NCI-H1105 (cell line): ENCODE measurements around the gene ZNF580.
A peak's percentile ranks its signal among the peaks of the same experiment; 100 is the strongest.

Source experiments
- DNase-seq: peaks from one replicate; lab custom pipeline; 2025; lab: John Stamatoyannopoulos, UW

Gene ZNF580, protein sequence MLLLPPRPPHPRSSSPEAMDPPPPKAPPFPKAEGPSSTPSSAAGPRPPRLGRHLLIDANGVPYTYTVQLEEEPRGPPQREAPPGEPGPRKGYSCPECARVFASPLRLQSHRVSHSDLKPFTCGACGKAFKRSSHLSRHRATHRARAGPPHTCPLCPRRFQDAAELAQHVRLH

DNA sequence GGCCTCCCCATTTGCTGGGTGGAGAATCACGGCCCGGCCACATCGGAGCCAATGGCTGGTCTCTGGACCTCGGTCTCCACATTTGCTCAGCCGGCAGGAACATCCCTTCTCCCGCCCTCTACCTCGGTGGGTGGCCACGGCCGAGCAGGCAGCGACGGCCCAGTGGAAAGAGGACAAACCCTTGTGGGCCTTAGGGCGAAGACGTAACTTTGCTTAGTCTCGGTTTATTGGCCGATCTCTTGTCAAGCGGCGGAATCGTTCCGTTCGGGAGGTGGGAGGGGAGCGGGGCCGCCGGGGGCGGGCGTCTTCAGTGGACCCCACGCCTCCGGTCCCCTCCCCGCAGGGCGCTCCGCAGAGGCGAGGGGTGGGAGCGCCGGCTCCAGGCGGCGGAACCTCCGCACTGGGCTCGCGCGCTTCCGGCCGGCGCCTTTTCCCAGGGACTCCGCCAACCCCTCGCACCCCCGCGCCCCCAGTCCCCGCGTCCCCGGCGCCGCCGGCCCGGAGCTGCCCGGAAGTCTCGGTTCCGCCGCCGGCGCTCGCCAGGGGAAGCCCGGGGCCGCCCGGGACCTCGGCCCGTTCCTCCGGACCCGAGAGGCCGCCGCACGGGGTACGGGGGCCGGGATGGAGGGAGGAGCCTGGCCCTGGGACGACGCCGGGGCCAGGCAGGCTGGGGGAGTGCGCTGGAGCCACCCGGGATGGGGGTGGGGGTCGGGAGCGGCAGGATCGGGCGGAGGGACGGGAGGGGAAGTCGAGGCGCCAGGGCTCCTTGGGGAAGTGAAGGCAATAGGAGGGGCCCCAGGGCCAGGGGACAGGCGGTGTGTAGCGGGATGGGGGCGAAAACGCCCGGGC is at the start of gene ZNF580:
ZNF580 (plus strand) TSS at position 426 of the 849 bp plus-strand sequence. CDS start 1,507 bp downstream, outside the sequence.
- DNase-seq, result peak; percentile 77

GRCh38 chr19:55591555-55591954 is 49.2 kb upstream of the ZNF580 start:
- no peak for DNase-seq

DNA sequence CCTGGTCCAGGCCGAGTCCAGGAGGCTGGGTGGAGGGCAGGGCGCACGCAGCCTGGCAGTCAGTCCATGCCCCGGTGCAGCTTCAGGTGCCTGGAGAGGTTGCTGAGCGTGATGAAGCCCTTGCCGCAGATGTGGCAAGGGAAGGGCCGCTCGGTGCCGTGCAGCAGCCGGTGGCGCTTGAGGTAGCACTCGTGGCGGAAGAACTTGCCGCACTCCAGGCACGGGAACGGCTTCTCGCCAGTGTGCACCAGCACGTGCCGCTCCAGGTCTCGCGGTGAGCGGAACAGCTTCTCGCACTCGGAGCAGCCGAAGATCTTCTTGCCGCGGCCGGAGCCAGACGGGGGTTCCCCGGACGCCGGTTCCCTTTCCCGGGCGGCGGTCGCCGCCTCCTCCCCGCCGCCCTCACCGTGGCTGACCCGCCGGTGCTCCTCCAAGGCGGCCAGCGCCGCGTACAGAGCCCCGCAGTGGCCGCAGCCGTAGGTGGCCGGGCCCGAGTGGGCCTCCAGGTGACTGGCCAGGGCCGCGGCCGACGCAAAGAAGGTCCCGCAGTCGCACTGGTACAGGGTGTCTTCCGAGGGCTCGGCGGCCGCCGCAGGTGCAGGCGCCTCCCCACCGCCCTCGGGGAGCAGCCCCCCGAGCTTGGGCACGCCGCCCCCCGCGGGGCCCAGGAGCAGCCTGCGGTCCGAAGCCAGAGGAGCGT is 48.3 kb upstream of the ZNF580 start:
- no peak for DNase-seq

- no peak for DNase-seq
Observed at GRCh38 chr19:55593096-55593772, 47.6 kb upstream of the ZNF580 start.

DNA sequence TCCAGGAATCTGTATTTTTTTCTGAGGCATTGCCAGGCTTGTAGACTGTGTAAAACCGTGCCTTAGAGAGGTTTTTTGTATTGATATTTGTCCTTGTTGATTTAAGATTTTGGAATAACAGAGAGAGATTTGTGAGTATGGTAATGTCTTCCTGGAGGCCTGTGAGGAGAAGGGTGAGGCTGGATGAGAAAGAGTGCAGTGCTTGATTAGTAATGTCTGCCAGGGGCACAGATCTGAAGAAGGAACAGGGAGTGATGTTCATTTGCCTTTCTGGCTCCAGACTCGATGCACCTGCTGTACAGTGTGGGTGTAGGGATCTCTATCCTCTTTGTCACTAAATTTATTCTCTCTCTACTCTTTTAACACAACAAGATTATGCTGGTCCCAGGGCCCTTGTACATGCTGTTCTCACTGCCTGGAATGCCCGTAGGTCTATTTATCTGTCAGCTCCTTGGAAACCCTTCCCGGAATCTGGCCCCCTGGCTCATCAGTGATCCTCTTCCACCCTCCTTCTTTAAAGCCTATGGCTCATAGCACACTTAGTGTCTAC is 45.7 kb upstream of the ZNF580 start:
- DNase-seq, result no peak

GRCh38 chr19:55596304-55596703 is 44.5 kb upstream of the ZNF580 start:
- no peak for DNase-seq

- no peak for DNase-seq
Observed at GRCh38 chr19:55597501-55597921, 43.3 kb upstream of the ZNF580 start.

GRCh38 chr19:55598034-55598433 is 42.8 kb upstream of the ZNF580 start:
- no peak for DNase-seq

DNA sequence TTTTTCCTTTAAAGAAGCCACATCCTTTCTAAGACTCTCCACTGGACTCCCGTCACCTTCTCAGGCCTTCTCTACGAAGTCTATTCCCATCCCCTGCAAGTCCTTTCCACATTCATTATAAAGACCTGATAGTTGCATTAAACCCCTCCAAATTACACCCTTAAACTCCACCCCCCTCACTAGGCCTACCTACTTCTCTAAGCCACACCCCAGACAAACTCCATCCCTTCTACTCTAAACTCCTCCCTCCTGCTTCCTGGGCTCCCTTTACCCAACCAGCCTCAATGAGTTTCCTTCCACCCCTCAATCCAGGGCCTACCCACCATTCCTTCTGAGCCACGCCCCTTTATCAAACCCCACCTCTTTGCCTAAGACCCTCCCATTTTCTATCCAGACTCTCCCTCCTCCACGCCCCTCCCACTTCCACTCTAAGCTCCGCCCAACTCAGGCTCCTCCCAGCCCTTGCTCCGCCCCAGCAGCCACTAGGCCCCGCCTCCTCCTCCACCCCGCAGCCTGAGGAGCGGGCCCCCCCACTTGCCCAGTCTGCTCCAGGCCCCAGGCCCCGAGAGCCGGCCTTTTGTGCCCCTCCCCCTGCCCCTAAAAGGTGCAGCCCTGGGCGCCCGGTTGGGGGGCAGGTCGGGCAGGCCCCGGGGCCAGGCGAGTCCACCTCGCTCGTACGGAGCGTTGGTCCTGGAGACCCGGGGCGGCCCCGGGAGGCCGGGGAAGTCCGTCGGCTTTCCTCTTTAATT is 41.9 kb upstream of the ZNF580 start:
- peak; percentile 85 for DNase-seq

- DNase-seq, result peak; percentile 100
Observed at GRCh38 chr19:55599468-55599841, 41.3 kb upstream of the ZNF580 start, which contains the start of gene FIZ1. Gene FIZ1, minus strand, starts transcription at chr19:55599517. Its CDS starts 1,652 bp downstream, at chr19:55597865.

GRCh38 chr19:55599842-55600661 is 40.8 kb upstream of the ZNF580 start, which contains the start of gene ZNF524:
Gene ZNF524, plus strand, starts transcription at chr19:55600288. Its CDS starts 1,825 bp downstream, at chr19:55602113.
- DNase-seq, result peak; percentile 98

DNA sequence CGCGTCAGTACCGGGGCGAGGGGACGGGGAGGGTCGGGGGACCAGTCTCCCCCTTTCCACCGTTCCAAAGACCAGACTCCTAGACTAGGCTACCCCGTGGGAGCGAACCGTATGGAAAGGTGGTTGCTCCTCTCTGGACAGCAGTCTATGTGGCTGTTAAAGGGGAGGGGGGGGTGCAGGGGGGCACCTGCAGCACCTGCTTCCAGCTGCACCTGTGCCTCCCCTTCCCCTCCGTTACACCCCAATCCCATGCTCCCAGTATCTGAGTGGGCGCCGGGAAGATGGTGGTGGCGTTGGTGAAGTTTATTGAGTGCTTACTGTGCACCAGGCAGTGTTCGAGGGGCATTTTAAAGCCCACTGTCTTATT is 40.2 kb upstream of the ZNF580 start:
- DNase-seq, result no peak

DNA sequence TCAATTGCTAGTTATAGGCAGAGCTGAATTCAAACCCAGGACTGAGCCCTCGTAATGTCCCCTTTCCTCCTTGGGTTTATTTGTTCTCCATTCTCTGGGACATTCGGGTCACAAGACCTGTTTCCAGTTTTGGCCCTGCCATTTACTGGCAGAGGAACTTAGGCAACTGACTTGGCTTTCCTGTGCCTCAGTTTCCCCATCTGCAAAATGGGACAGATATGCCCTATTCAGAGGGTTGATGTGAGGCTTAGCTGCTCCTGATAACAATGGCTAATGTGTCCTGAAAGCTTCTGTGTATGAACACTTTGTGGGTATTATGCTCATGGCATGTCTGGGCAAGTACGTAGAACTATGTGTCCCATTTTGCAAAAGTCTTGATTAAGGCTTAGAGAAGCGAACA is 39.7 kb upstream of the ZNF580 start:
- no peak for DNase-seq

DNA sequence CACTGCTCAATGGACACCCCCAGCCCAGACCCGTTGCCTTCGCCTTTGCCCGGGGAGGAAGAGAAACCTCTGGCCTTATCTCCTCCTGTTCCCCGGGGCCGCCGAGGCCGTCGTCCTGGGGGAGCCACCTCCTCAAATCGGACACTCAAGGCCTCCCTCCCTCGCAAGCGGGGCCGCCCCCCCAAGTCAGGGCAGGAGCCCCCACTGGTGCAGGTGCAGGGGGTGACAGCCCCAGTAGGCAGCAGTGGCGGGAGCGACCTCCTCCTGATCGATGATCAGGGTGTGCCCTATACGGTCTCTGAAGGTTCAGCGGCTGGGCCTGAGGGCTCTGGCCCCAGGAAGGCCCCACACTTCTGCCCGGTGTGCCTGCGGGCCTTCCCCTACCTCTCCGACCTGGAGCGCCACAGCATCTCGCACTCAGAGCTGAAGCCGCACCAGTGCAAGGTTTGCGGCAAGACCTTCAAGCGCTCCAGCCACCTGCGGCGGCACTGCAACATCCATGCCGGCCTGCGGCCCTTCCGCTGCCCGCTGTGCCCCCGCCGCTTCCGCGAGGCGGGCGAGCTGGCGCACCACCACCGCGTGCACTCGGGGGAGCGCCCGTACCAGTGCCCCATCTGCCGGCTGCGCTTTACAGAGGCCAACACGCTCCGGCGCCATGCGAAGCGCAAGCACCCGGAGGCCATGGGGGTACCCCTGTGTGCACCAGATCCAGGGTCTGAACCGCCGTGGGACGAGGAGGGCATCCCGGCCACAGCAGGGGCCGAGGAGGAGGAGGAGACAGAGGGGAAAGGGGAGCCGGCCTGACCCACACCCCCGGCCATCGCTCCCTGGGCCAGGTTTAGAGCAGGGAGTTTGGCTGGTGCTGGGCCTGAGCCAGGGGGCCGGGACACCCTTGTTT is 38.4 kb upstream of the ZNF580 start:
- DNase-seq, result no peak

GRCh38 chr19:55603115-55603514 is 37.7 kb upstream of the ZNF580 start:
- no peak for DNase-seq

DNA sequence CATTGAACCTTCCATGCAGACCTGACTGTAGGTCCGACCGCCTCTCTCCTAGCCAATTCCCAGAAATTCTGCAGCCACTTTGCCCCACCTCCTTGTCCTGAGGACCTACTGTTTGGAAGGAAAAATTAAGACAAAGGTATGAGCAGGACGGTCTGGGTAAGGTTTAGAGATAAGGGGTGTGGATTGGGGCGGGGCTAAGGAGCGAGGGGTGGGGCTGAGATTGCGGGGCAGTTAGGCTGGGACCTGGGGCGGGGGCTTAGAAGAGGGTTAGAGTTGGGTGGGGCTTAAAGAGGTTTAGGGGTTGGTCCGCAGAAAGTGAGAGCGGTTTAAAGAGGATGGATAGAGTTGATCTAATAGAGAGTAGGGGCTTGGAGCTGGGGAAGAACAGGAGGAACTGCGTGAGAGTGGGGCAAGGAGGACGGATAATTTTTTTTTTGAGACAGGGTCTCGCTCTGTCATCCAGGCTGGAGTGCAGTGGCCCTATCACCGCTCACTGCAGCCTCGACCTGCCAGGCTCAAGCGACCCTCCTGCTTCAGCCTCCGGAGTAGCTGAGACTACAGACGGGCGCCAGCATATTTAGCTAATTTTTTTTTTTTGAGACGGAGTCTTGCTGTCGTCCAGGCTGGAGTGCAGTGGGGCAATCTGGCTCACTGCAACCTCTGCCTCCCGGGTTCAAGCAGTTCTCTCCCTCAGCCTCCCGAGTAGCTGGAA is 37.1 kb upstream of the ZNF580 start:
- DNase-seq, result no peak

- DNase-seq, result peak; percentile 99
Observed at GRCh38 chr19:55605207-55605636, 35.6 kb upstream of the ZNF580 start.
